H9 (cell line): ENCODE results near the gene CALN1. TPM values are rescaled to one million over a fixed set of nuclear protein-coding genes. Genes with fewer than 3 reads are reported as not detected.

Experiments
- DNase-seq: peaks from one replicate; pipeline ENCODE4 v3.0.0-alpha.2; 2017
- H2AFZ ChIP-seq: one replicate; pipeline ENCODE4 v1.6.1; 2013; ENCODE audit warnings: mild to moderate bottlenecking, low read length, control low read depth, moderate library complexity
- H2AK5ac ChIP-seq: 2 replicates; pipeline ENCODE4 v1.6.1; 2013; ENCODE audit warnings: low read length, control low read depth, mixed read lengths; ENCODE audit not compliant: insufficient read length
- H2BK120ac ChIP-seq: one replicate; pipeline ENCODE4 v1.6.1; 2013; ENCODE audit warnings: low read depth, mild to moderate bottlenecking, low read length, control low read depth, inconsistent platforms; ENCODE audit not compliant: poor library complexity, severe bottlenecking
- H2BK12ac ChIP-seq: 2 replicates; pipeline ENCODE4 v1.6.1; 2013; ENCODE audit warnings: low read length, control low read depth, mixed read lengths, low read depth; ENCODE audit not compliant: insufficient read length
- H2BK15ac ChIP-seq: 2 replicates; pipeline ENCODE4 v1.6.1; 2013; ENCODE audit warnings: low read depth, low read length, control low read depth
- H2BK20ac ChIP-seq: one replicate; pipeline ENCODE4 v1.6.1; 2013; ENCODE audit warnings: low read depth, mild to moderate bottlenecking, low read length, control low read depth, inconsistent platforms; ENCODE audit not compliant: poor library complexity, severe bottlenecking
- H2BK5ac ChIP-seq: 2 replicates; pipeline ENCODE4 v1.6.1; 2013; ENCODE audit warnings: low read length, control low read depth, mixed read lengths; ENCODE audit not compliant: insufficient read length
- H3K14ac ChIP-seq: 2 replicates; pipeline ENCODE4 v1.6.1; 2013; ENCODE audit warnings: low read length, control low read depth; ENCODE audit not compliant: insufficient read depth
- H3K18ac ChIP-seq: 2 replicates; pipeline ENCODE4 v1.6.1; 2013; ENCODE audit warnings: low read depth, mild to moderate bottlenecking, mixed read lengths, low read length, control low read depth; ENCODE audit not compliant: insufficient read length
- H3K23ac ChIP-seq: 2 replicates; pipeline ENCODE4 v1.6.1; 2013; ENCODE audit warnings: low read length, control low read depth, mixed read lengths, low read depth; ENCODE audit not compliant: insufficient read length
- H3K23me2 ChIP-seq: 2 replicates; pipeline ENCODE4 v1.6.1; 2013; ENCODE audit warnings: low read depth, mild to moderate bottlenecking, mixed read lengths, low read length, control low read depth; ENCODE audit not compliant: insufficient read length, poor library complexity, severe bottlenecking
- H3K27ac ChIP-seq: 2 replicates; pipeline ENCODE4 v1.5.1; 2013; ENCODE audit warnings: low read length, control low read depth, mixed read lengths, low read depth; ENCODE audit not compliant: insufficient read length
- H3K27me3 ChIP-seq: 2 replicates; pipeline ENCODE4 v1.6.1; 2013; ENCODE audit warnings: low read length, control low read depth, inconsistent platforms; ENCODE audit not compliant: insufficient read depth
- H3K4ac ChIP-seq: 2 replicates; pipeline ENCODE4 v1.6.1; 2013; ENCODE audit warnings: low read depth, mild to moderate bottlenecking, control low read depth, inconsistent platforms, low read length, moderate library complexity
- H3K4me1 ChIP-seq: 2 replicates; pipeline ENCODE4 v1.6.1; 2013; ENCODE audit warnings: low read length, control low read depth, inconsistent platforms; ENCODE audit not compliant: insufficient read depth
- H3K4me2 ChIP-seq: 2 replicates; pipeline ENCODE4 v1.6.1; 2013; ENCODE audit warnings: low read length, control low read depth, mixed read lengths; ENCODE audit not compliant: insufficient read length, insufficient read depth
- H3K56ac ChIP-seq: 2 replicates; pipeline ENCODE4 v1.6.1; 2013; ENCODE audit warnings: low read depth, mild to moderate bottlenecking, mixed read lengths, low read length, control low read depth; ENCODE audit not compliant: insufficient read length
- H3K79me1 ChIP-seq: 2 replicates; pipeline ENCODE4 v1.6.1; 2013; ENCODE audit warnings: low read depth, mild to moderate bottlenecking, moderate library complexity, low read length, control low read depth, inconsistent platforms; ENCODE audit not compliant: insufficient read depth, poor library complexity, severe bottlenecking
- H3K79me2 ChIP-seq: 2 replicates; pipeline ENCODE4 v1.6.1; 2013; ENCODE audit warnings: low read length, control low read depth, inconsistent platforms; ENCODE audit not compliant: insufficient read depth
- H3K9ac ChIP-seq: 2 replicates; pipeline ENCODE4 v1.6.1; 2013; ENCODE audit warnings: low read length, control low read depth, mixed read lengths; ENCODE audit not compliant: insufficient read length; ENCODE audit errors: extremely low read depth
- H3K9me3 ChIP-seq: one replicate; pipeline ENCODE4 v1.6.1; 2013; ENCODE audit warnings: low read depth, low read length, inconsistent platforms; ENCODE audit not compliant: control insufficient read depth
- H3T11ph ChIP-seq: one replicate; pipeline ENCODE4 v1.6.1; 2013; ENCODE audit warnings: mild to moderate bottlenecking, low read length, control low read depth, inconsistent platforms
- H4K20me1 ChIP-seq: one replicate; pipeline ENCODE4 v1.6.1; 2013; ENCODE audit not compliant: control insufficient read depth, insufficient read length, insufficient read depth
- H4K5ac ChIP-seq: 2 replicates; pipeline ENCODE4 v1.6.1; 2013; ENCODE audit warnings: low read depth, mild to moderate bottlenecking, mixed read lengths, low read length, control low read depth; ENCODE audit not compliant: insufficient read length
- H4K8ac ChIP-seq: replicated peaks from 2 replicates; pipeline ENCODE4 v1.6.1; 2013; ENCODE audit warnings: low read length, control low read depth, mixed read lengths, low read depth; ENCODE audit not compliant: insufficient read length
- H4K91ac ChIP-seq: 2 replicates; pipeline ENCODE4 v1.6.1; 2013; ENCODE audit warnings: low read depth, mild to moderate bottlenecking, moderate library complexity, mixed read lengths, low read length, control low read depth; ENCODE audit not compliant: insufficient read length
- H3K27ac Mint-ChIP-seq, 3 experiments: 2 replicates in 2 of 3; 3 replicates in 1 of 3; pipeline ENCODE4 v1.8.0; 2020 to 2021; ENCODE audit warnings: mixed read lengths in 3 of 3, mild to moderate bottlenecking in 1 of 3, moderate library complexity in 1 of 3
- H3K27me3 Mint-ChIP-seq: 2 replicates; pipeline ENCODE4 v1.8.0; 2021; ENCODE audit warnings: low read depth, mild to moderate bottlenecking, moderate library complexity, mixed read lengths
- H3K36me3 Mint-ChIP-seq, 3 experiments: 2 replicates in 2 of 3; 3 replicates in 1 of 3; pipeline ENCODE4 v1.8.0; 2020 to 2021; ENCODE audit warnings: low read depth in 3 of 3, mixed read lengths in 3 of 3; ENCODE audit not compliant: insufficient read depth in 1 of 3
- H3K4me1 Mint-ChIP-seq, 2 experiments: 2 replicates each; pipeline ENCODE4 v1.8.0; 2020; ENCODE audit warnings: mixed read lengths in 2 of 2
- H3K4me3 Mint-ChIP-seq, 2 experiments: 2 replicates in 1 of 2; 3 replicates in 1 of 2; pipeline ENCODE4 v1.8.0; 2020 to 2021; ENCODE audit warnings: mild to moderate bottlenecking in 2 of 2, mixed read lengths in 2 of 2, moderate library complexity in 1 of 2
- H3K9me3 Mint-ChIP-seq, 2 experiments: 2 replicates in 1 of 2; 3 replicates in 1 of 2; pipeline ENCODE4 v1.8.0; 2020; ENCODE audit warnings: mild to moderate bottlenecking in 2 of 2, mixed read lengths in 2 of 2, moderate library complexity in 1 of 2
- CTCF ChIP-seq: fragments of 200-600 bp; sonication (generic); conservative IDR thresholded peaks from 3 replicates; pipeline ENCODE4 v1.8.0; 2021; ENCODE audit warnings: antibody characterized with exemption, mild to moderate bottlenecking
- WGBS: extraction: QIAGEN DNeasy Blood & Tissue Kit; methylation state at CpG from one replicate; pipeline ENCODE4 v1.1.7; 2013; ENCODE audit warnings: missing lambda C conversion rate, low lambda C conversion rate, mixed read lengths; ENCODE audit not compliant: insufficient read length; ENCODE audit errors: extremely low coverage; 5-methylcytosine and 5-hydroxymethylcytosine counted together
- total RNA-seq: library from RNA; stranded (reverse); gene quantifications from 2 replicates; pipeline ENCODE4 v1.2.1, GENCODE V29; 2021

CALN1 gene
- total RNA-seq, 1 experiment from 2014 or later: 2.8 TPM

GRCh38 chr7:72258074-72258473 is 154.1 kb downstream of the CALN1 start:
- Histone ChIP-seq H3K4ac (no peak overlapping the region), H4K91ac (no peak overlapping the region), H3K27me3 (no peaks in the 10 kb centered on the region), H3K4me2 (no peak overlapping the region), H4K8ac (no peak overlapping the region), H2AK5ac (no peak overlapping the region), H3K9ac (no peak overlapping the region), H4K5ac (no peak overlapping the region), H3K23me2 (no peaks in the 10 kb centered on the region), H4K20me1 (no peaks in the 10 kb centered on the region), H3K23ac (no peak overlapping the region), H2BK12ac (no peak overlapping the region), H3K27ac (no peak overlapping the region), H3T11ph (no peak overlapping the region), H3K9me3 (no peaks in the 10 kb centered on the region), H2BK120ac (no peak overlapping the region), H2AFZ (no peak overlapping the region), H2BK20ac (no peak overlapping the region), H3K56ac (no peak overlapping the region), H3K79me1 (no peaks in the 10 kb centered on the region), H3K14ac (no peak overlapping the region), H2BK15ac (no peak overlapping the region), H3K18ac (no peak overlapping the region), H3K79me2 (no peaks in the 10 kb centered on the region; the same call in 1 of the 2 replicates), H2BK5ac (no peak overlapping the region), H3K4me1 (peaks cover 3% of the 10 kb centered on the region; the same call in 1 of the 2 replicates)
- Mint-ChIP-seq H3K36me3 (peaks cover 5 to 20% (median 14%) of the 10 kb centered on the region in 3 experiments), H3K9me3 (peaks cover 0 to 10% of the 10 kb centered on the region in 2 experiments; a peak in 2 of 5 replicates), H3K4me3 (no peak overlapping the region), H3K4me1 (peaks cover 8 to 12% of the 10 kb centered on the region in 2 experiments), H3K27ac (no peak overlapping the region), H3K27me3 (no peaks in the 10 kb centered on the region)
- no CpG with 5 or more reads among the region's 3 CpGs for WGBS
- TF ChIP-seq CTCF: no peak
- no peak for DNase-seq
